GM12872 (cell line): Measurements from ENCODE around the gene CDK13.

Experiments used
- CTCF ChIP-seq: IDR thresholded peaks from 3 replicates; pipeline ENCODE4 v1.5.1; 2011; ENCODE audit warnings: low read depth, mild to moderate bottlenecking, low read length, moderate library complexity; ENCODE audit not compliant: insufficient read depth

The CDK13 gene

DNA sequence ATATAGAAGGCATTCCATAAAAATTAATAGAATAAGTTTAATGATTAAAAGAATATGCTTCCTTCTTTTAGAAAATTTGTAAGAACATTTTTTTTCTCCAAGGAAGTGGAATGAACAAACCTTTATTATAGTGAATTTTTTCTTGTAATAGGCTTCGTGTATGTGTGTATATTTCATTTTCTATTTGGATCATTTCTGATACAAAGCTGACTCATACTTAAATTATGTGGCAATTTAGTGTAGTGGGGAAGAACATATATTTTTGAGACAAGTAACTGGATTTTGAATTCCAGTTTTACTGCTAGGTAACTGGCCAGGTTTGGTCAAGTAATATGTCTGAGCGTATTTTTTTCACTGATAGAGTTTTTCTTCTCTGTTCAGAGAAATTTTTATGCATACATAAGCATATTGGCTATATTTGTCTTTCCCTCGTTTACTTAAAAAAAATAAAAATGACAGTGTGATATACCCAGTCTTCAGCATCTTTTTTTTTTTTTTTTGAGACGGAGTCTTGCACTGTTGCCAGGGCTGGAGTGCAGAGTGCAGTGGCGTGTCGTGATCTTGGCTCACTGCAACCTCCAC is 50.8 kb downstream of the CDK13 start:
- no peak for TF ChIP-seq CTCF

DNA sequence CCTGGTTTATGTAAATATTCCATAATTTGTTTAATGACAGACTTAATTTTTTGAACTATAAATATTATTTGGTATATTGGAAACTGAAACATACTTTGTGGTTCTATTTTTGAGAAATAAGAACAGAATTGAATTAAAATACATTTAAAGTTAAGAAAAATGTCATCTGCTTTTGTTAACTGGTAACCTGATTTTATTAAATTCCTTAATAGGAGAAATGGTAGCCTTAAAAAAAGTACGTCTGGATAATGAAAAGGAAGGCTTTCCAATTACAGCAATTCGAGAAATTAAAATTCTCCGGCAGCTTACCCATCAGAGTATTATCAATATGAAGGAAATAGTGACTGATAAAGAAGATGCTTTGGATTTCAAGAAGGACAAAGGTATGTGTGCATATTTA is 51.6 kb downstream of the CDK13 start:
- no peak for TF ChIP-seq CTCF

DNA sequence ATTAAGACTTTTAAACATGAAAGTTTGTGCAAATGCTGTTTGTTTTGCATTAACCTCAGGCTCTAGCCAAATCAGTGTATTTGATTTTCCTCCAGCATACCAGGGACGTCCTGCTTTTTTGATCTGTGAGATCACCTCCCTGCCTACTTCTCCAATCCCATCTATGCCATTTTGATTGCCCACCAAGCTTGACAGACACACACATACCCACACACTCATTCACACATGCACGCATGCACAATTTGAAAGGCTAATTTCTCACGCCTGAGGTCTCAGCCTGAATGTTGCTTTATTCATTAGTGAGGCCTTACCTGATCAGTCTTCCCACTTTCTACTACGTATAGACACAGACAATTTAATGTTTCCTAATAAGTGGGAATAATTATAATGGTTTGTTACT is 53.5 kb downstream of the CDK13 start:
- no peak for TF ChIP-seq CTCF

DNA sequence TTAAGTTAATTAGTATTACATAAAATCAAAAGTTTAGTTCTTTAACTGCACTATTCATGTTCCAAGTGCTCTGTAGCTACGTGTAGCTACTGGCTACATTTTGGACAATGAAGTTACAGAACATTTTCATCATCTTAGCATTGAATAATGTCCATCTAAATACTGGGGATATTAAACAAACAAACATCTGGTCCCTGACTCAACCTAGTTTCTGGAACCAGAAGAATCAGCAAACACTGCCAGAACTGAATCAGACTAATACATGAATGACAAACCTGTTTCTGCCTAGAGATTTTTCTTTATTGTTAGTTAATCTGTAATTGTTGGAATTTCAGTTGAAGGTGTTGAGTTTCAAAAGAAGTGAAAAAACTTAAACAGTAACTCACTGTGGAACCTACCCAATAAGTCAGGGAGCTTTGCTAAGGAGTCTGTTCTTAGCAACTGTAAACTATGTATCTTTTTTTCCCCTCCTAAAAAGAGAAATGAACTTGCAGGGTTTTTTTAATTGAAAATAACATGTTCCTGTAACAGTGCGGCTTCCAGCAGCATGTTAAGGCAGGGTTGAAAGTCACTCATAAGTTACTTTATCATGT is 58.3 kb downstream of the CDK13 start:
- no peak for TF ChIP-seq CTCF

DNA sequence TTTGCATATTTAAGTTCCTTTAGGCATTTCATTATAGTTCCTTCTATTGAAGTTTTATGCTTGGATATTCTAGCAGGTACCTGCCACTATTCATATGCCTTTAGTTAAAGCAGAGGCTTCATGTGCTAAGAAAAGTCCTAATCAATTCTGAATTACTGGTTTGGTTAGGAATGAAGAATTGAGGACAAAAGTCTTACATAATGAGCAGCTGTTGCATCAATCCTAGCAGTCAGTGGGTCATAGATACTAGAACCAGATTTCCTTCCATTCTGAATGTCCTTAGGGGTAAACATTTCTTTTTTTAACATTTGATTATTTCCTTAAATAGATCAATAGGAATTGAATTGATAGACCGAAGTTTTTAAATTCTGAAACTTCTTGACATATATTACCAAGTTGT is 59.2 kb downstream of the CDK13 start:
- no peak for TF ChIP-seq CTCF

GRCh38 chr7:40014376-40014775 is 64.3 kb downstream of the CDK13 start:
- no peak for TF ChIP-seq CTCF

DNA sequence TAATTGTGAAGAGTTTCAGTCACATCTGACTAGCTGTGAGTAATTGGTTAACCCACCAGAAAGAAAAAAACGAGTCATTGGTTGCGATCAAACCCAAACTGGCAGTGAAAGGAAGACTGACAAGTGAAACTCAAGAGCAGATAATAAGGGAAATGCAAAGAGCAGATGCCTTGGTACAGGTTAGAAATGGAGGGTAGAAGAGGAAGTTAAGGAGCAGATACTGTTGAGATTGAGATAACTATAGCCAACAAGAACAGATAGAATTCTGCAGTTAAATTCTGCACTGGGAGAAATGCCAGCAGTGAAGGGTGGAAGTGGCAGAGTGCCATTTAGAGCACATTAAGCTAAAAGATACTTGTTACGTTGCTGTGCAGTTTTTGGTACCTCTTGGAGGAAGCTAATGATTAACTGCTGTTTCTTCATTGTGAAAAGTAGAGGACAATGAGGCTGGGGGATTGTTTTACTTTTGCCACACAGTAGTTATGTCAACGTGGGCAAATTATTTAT is 65.8 kb downstream of the CDK13 start:
- TF ChIP-seq CTCF, result no peak
